Hepatocyte (in vitro differentiated cells): ENCODE data around the gene SPHK2.

ENCODE experiments used
- CTCF ChIP-seq: fragments of 200-600 bp; sonication (generic); IDR thresholded peaks from 2 replicates; pipeline ENCODE4 v1.5.1; 2016; ENCODE audit warnings: antibody characterized with exemption, mild to moderate bottlenecking; ENCODE audit not compliant: poor library complexity
- EZH2 ChIP-seq: fragments of 200-600 bp; sonication (generic); IDR thresholded peaks from 2 replicates; pipeline ENCODE4 v1.6.1; 2016; ENCODE audit warnings: antibody characterized with exemption, mild to moderate bottlenecking, borderline replicate concordance
- EZH2phosphoT487 ChIP-seq: fragments of 200-600 bp; sonication (generic); IDR thresholded peaks from one replicate; pipeline ENCODE4 v1.6.1; 2018; ENCODE audit warnings: antibody characterized with exemption, mild to moderate bottlenecking, low read depth, moderate library complexity; ENCODE audit not compliant: unreplicated experiment, severe bottlenecking

- TF ChIP-seq CTCF, result no peak
- TF ChIP-seq EZH2, result no peak
- TF ChIP-seq EZH2phosphoT487, result no peak
Measured at GRCh38 chr19:48609571-48610108, 9.7 kb upstream of the SPHK2 start.
